PC-3 (cell line): ENCODE measurements around the gene SYNE4. TPM values are rescaled to one million over a fixed set of nuclear protein-coding genes. Genes with fewer than 3 reads are reported as not detected.

Experiments
- ATAC-seq: fragments of 200-7000 bp; cut with Tn5 transposase; 2 replicates; pipeline ENCODE4 v1.9.1; 2020; ENCODE audit warnings: mild to moderate bottlenecking, moderate library complexity
- BruUV-seq: library from RNA; stranded (reverse); fragments of 400-500 nt; replicated peaks from 2 replicates; lab custom pipeline; 2021; lab: Mats Ljungman, UMichigan
- CTCF ChIA-PET: fragments of 300-600 bp; sonication (Branson Sonifier 250); formaldehyde crosslinking; loops from one replicate; lab custom pipeline; 2022; ENCODE audit warnings: antibody characterized with exemption; lab: Charles Lee
- POLR2A ChIA-PET: fragments of 300-600 bp; sonication (Branson Sonifier 250); formaldehyde crosslinking; loops from one replicate; lab custom pipeline; 2022; ENCODE audit warnings: antibody characterized with exemption; ENCODE audit not compliant: unreplicated experiment; lab: Charles Lee
- DNase-seq: peaks from one replicate; pipeline ENCODE4 v3.0.0-alpha.2; 2015
- H2AFZ ChIP-seq: fragments of 300-600 bp; sonication (generic); 2 replicates; pipeline ENCODE4 v1.6.0; 2016; ENCODE audit warnings: antibody characterized with exemption, low read length
- H3F3A ChIP-seq: fragments of 300-600 bp; sonication (generic); one replicate; pipeline ENCODE4 v1.6.0; 2017; ENCODE audit warnings: antibody characterized with exemption, low read length, control low read depth, mild to moderate bottlenecking; ENCODE audit not compliant: unreplicated experiment
- H3K27ac ChIP-seq: fragments of 300-600 bp; sonication (generic); 2 replicates; pipeline ENCODE4 v1.5.1; 2016; ENCODE audit warnings: mild to moderate bottlenecking, low read length
- H3K27me3 ChIP-seq: fragments of 300-600 bp; sonication (generic); 2 replicates; pipeline ENCODE4 v1.6.1; 2016; ENCODE audit warnings: low read length, mixed read lengths
- H3K36me3 ChIP-seq: fragments of 300-600 bp; sonication (generic); 2 replicates; pipeline ENCODE4 v1.6.1; 2016; ENCODE audit warnings: low read depth, mixed run types, low read length, mixed read lengths
- H3K4me1 ChIP-seq: fragments of 300-600 bp; sonication (generic); 2 replicates; pipeline ENCODE4 v1.5.1; 2016; ENCODE audit warnings: low read length; ENCODE audit not compliant: insufficient read depth
- H3K4me2 ChIP-seq: fragments of 300-600 bp; sonication (generic); 2 replicates; pipeline ENCODE4 v1.6.0; 2016; ENCODE audit warnings: low read length
- H3K4me3 ChIP-seq: fragments of 300-600 bp; sonication (generic); 2 replicates; pipeline ENCODE4 v1.5.1; 2016; ENCODE audit warnings: mild to moderate bottlenecking, low read length, mixed read lengths
- H3K79me2 ChIP-seq: fragments of 300-600 bp; sonication (generic); 2 replicates; pipeline ENCODE4 v1.6.1; 2017; ENCODE audit warnings: low read length, mixed read lengths
- H3K9ac ChIP-seq: fragments of 300-600 bp; sonication (generic); 2 replicates; pipeline ENCODE4 v1.6.0; 2016; ENCODE audit warnings: mild to moderate bottlenecking, low read length
- H3K9me2 ChIP-seq: fragments of 300-600 bp; sonication (generic); replicated peaks from 2 replicates; pipeline ENCODE4 v1.6.1; 2016; ENCODE audit warnings: mixed run types, low read length, mixed read lengths
- H3K9me3 ChIP-seq: fragments of 300-600 bp; sonication (generic); 2 replicates; pipeline ENCODE4 v1.6.1; 2016; ENCODE audit warnings: low read length, mixed read lengths
- H4K20me1 ChIP-seq: fragments of 300-600 bp; sonication (generic); 2 replicates; pipeline ENCODE4 v1.6.1; 2016; ENCODE audit warnings: low read length, mixed read lengths
- EZH2 ChIP-seq: fragments of 300-600 bp; sonication (generic); IDR thresholded peaks from one replicate; pipeline ENCODE4 v1.6.1; 2017; ENCODE audit warnings: antibody characterized with exemption, mild to moderate bottlenecking, low read length; ENCODE audit not compliant: unreplicated experiment
- EZH2phosphoT487 ChIP-seq: fragments of 300-600 bp; sonication (generic); IDR thresholded peaks from 2 replicates; pipeline ENCODE4 v1.6.1; 2018; ENCODE audit warnings: mild to moderate bottlenecking, antibody characterized with exemption, low read length, borderline replicate concordance
- intact Hi-C: fragments of 100-400 bp; cut with micrococcal nuclease; formaldehyde crosslinking; loops from 2 replicates; pipeline ENCODE4 v1.9.0; 2023
- total RNA-seq: library from RNA; depleted of rRNA; stranded (reverse); fragments of >200 nt; gene quantifications from 2 replicates; pipeline ENCODE4 v1.2.3, GENCODE V29; 2014; rRNA removed
- TF ChIP-seq, protein P1 (sequence below): fragments of 300-600 bp; sonication (generic); conservative IDR thresholded peaks from 2 replicates; pipeline ENCODE4 v1.5.1; 2017; ENCODE audit warnings: antibody characterized with exemption, low read depth, mild to moderate bottlenecking, low read length

SYNE4 gene
- total RNA-seq, 1 experiment from 2014 or later = 0.77 TPM

DNA sequence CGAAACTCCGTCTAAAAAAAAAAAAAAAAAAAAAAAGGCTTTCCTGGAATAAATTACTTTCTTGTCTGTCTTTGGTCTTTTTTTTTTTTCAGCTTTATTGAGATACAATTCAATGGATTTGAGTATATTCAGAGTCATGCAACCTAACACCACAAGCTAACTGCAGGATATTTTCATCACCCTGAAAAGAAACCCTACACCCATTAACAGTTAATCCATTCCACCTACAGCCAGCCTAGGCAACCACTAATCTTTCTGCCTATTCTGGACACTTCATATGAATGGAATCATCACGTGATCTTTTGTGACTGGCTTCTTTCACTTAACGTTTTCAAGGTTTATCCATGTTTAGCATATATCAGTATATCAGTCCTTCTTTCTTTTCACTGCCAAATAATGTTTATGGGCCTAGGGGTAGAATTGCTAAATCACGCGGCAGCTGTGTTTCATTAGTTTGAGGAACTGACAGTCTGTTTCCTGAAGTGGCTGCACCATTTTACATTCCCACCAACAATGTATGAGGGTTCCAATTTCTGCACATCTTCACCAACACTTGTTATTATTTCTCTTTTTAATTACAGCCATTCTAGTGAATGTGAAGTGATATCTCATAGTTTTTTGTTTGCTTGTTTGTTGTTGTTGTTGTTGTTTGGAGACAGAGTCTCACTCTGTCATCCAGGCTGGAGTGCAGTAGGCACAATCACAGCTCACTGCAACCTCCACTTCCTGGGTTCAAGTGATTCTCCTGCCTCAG lies 52.6 kb downstream of the SYNE4 start:
- ATAC-seq (no peak), DNase-seq (no peak)
- no peaks in the 10 kb centered on the region for H3K36me3 ChIP-seq
- no peak overlapping the region for H3K27ac ChIP-seq
- no peaks in the 10 kb centered on the region for H3K9me3 ChIP-seq
- no peak overlapping the region for H3K4me2 ChIP-seq
- no peak overlapping the region for H3K4me3 ChIP-seq
- intact Hi-C loops = no loop called here
- H3K9ac ChIP-seq = no peak overlapping the region
- BruUV-seq = no TSS peak
- POLR2A ChIA-PET = no interaction called here
- no peaks in the 10 kb centered on the region for H3K4me1 ChIP-seq
- no peaks in the 10 kb centered on the region for H3K9me2 ChIP-seq
- H3F3A ChIP-seq = no peaks in the 10 kb centered on the region
- CTCF ChIA-PET = no interaction called here
- no peaks in the 10 kb centered on the region for H4K20me1 ChIP-seq
- no peak overlapping the region for H2AFZ ChIP-seq
- no peak for TF ChIP-seq EZH2phosphoT487
- TF ChIP-seq, protein P1, sequence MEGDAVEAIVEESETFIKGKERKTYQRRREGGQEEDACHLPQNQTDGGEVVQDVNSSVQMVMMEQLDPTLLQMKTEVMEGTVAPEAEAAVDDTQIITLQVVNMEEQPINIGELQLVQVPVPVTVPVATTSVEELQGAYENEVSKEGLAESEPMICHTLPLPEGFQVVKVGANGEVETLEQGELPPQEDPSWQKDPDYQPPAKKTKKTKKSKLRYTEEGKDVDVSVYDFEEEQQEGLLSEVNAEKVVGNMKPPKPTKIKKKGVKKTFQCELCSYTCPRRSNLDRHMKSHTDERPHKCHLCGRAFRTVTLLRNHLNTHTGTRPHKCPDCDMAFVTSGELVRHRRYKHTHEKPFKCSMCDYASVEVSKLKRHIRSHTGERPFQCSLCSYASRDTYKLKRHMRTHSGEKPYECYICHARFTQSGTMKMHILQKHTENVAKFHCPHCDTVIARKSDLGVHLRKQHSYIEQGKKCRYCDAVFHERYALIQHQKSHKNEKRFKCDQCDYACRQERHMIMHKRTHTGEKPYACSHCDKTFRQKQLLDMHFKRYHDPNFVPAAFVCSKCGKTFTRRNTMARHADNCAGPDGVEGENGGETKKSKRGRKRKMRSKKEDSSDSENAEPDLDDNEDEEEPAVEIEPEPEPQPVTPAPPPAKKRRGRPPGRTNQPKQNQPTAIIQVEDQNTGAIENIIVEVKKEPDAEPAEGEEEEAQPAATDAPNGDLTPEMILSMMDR = no peak
- TF ChIP-seq EZH2 = no peak
- H3K27me3 ChIP-seq = peaks cover 9% of the 10 kb centered on the region
- H3K79me2 ChIP-seq = no peaks in the 10 kb centered on the region

Other genes starting within 250 kb of the SYNE4 start
- gene ARHGAP33, start 233.2 kb downstream of the SYNE4 start, total RNA-seq = 3.7 and 5.4 TPM in 2 replicates
- gene PRODH2, start 196.0 kb downstream of the SYNE4 start, total RNA-seq = not detected in 2 replicates
- not detected in 2 replicates for gene NPHS1, start 156.3 kb downstream of the SYNE4 start, total RNA-seq
- not detected in 2 replicates for gene KIRREL2, start 151.9 kb downstream of the SYNE4 start, total RNA-seq
- 21.1 and 23.2 TPM in 2 replicates for gene APLP1, start 140.2 kb downstream of the SYNE4 start, total RNA-seq
- 9.0 and 10.6 TPM in 2 replicates for gene NFKBID, start 108.3 kb downstream of the SYNE4 start, total RNA-seq
- gene HCST, start 106.3 kb downstream of the SYNE4 start, total RNA-seq = not detected in 2 replicates
- not detected in 2 replicates for gene TYROBP, start 100.5 kb downstream of the SYNE4 start, total RNA-seq
- 4.1 and 4.8 TPM in 2 replicates for gene LRFN3, start 72.4 kb downstream of the SYNE4 start, total RNA-seq
- gene SDHAF1, start 13.6 kb downstream of the SYNE4 start, total RNA-seq = 24.5 and 38.1 TPM in 2 replicates
- gene ALKBH6, start 5.4 kb upstream of the SYNE4 start, total RNA-seq = 38.4 and 39.3 TPM in 2 replicates
- gene CLIP3, start 24.1 kb upstream of the SYNE4 start, total RNA-seq = 0.07 TPM in 1 of 2 replicates, not detected in the other
- gene THAP8, start 45.5 kb upstream of the SYNE4 start, total RNA-seq = 0.95 and 2.1 TPM in 2 replicates
- gene WDR62, start 46.1 kb upstream of the SYNE4 start, total RNA-seq = 13.3 and 13.9 TPM in 2 replicates
- gene OVOL3, start 102.3 kb upstream of the SYNE4 start, total RNA-seq = not detected in 2 replicates
- gene POLR2I, start 106.1 kb upstream of the SYNE4 start, total RNA-seq = 191 and 250 TPM in 2 replicates
- 260 and 332 TPM in 2 replicates for gene TBCB, start 106.7 kb upstream of the SYNE4 start, total RNA-seq
- 329 and 339 TPM in 2 replicates for gene CAPNS1, start 131.3 kb upstream of the SYNE4 start, total RNA-seq
- not detected in 2 replicates for gene COX7A1, start 143.6 kb upstream of the SYNE4 start, total RNA-seq
- gene ZNF565, start 205.9 kb upstream of the SYNE4 start, total RNA-seq = 3.0 and 3.1 TPM in 2 replicates
- 78.4 and 83.1 TPM in 2 replicates for gene ZNF146, start 206.3 kb upstream of the SYNE4 start, total RNA-seq